SK-N-MC (cell line): ENCODE results near the gene EGFL7.

Experiments
- DNase-seq: peaks from one replicate; pipeline ENCODE4 v3.0.0-alpha.2; 2011; ENCODE audit warnings: low read depth, low spot score
- H3K27ac ChIP-seq: fragments of 200-600 bp; sonication (generic); 2 replicates; pipeline ENCODE4 v1.5.1; 2016; ENCODE audit warnings: mixed run types
- H3K36me3 ChIP-seq: fragments of 200-600 bp; sonication (generic); 2 replicates; pipeline ENCODE4 v1.6.1; 2017; ENCODE audit warnings: antibody characterized with exemption, low read length, mixed read lengths; ENCODE audit not compliant: insufficient read depth
- H3K4me3 ChIP-seq: fragments of 200-600 bp; sonication (generic); 2 replicates; pipeline ENCODE4 v1.5.1; 2016
- H3K9ac ChIP-seq: fragments of 200-600 bp; sonication (generic); 2 replicates; pipeline ENCODE4 v1.8.0; 2017; ENCODE audit warnings: mixed run types, mixed read lengths; ENCODE audit not compliant: insufficient read length
- H3K9me3 ChIP-seq: fragments of 200-600 bp; sonication (generic); 2 replicates; pipeline ENCODE4 v1.6.1; 2017; ENCODE audit warnings: low read depth, mild to moderate bottlenecking, antibody characterized with exemption, low read length, moderate library complexity, mixed read lengths
- EZH2 ChIP-seq: fragments of 200-600 bp; sonication (generic); IDR thresholded peaks from one replicate; pipeline ENCODE4 v1.6.1; 2017; ENCODE audit warnings: antibody characterized with exemption
- FOXP2 ChIP-seq: optimal IDR thresholded peaks from 2 replicates; pipeline ENCODE3; 2011; ENCODE audit warnings: mild to moderate bottlenecking, moderate library complexity; ENCODE audit not compliant: insufficient read depth; ENCODE audit errors: extremely low read length, control extremely low read depth
- POLR2AphosphoS5 ChIP-seq: IDR thresholded peaks from 2 replicates; pipeline ENCODE4 v1.6.1; 2012; ENCODE audit warnings: mild to moderate bottlenecking, low read depth, low read length, borderline replicate concordance

EGFL7 gene

DNA sequence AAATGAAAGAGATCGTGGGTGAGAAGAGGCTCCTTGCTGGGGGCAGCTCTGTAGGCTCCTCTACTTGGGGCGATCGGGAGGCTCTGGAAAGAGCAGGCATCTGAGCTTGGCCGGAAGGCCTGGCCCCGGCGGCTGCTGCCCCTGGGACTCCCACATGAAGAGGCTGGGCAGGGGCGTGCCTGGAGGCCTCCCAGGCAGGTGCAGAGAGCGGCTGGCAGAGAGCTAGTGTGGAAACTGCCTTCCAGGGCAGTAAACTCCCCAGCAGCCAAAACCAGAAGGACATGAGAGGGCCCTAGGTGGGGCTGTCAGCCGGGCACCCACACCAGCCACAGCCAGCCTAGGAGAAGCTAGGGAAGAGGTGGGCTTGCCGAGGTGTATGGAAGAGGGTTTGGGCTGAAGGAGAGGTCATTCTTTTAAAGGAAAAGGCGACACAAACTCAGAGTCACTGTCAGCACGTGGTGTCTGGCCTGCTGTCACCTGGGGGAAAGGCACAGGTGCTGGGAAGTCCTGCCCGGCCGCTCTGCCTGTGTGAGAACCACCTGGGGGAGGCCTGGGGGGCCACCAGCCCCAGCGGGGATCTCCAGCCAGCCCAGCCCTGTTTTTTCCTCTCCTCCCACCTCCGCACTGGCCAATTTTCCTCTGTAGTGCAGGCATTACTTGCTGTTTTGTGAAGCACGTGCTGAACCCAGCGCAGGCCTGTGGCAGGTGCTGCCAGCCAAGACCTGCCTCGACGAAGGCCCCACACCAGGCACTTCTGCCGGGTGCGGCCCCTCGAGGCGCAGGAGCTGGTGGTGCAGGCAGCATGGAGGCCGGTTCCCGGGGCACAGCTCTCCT lies 44.8 kb upstream of the EGFL7 start:
- H3K36me3 ChIP-seq, result no peaks in the 10 kb centered on the region
- H3K4me3 ChIP-seq, result no peak overlapping the region
- no peak overlapping the region for H3K9ac ChIP-seq
- no peaks in the 10 kb centered on the region for H3K9me3 ChIP-seq
- TF ChIP-seq FOXP2 (no peak), POLR2AphosphoS5 (no peak), EZH2 (no peak)
- DNase-seq, result no peak
- no peak overlapping the region for H3K27ac ChIP-seq

DNA sequence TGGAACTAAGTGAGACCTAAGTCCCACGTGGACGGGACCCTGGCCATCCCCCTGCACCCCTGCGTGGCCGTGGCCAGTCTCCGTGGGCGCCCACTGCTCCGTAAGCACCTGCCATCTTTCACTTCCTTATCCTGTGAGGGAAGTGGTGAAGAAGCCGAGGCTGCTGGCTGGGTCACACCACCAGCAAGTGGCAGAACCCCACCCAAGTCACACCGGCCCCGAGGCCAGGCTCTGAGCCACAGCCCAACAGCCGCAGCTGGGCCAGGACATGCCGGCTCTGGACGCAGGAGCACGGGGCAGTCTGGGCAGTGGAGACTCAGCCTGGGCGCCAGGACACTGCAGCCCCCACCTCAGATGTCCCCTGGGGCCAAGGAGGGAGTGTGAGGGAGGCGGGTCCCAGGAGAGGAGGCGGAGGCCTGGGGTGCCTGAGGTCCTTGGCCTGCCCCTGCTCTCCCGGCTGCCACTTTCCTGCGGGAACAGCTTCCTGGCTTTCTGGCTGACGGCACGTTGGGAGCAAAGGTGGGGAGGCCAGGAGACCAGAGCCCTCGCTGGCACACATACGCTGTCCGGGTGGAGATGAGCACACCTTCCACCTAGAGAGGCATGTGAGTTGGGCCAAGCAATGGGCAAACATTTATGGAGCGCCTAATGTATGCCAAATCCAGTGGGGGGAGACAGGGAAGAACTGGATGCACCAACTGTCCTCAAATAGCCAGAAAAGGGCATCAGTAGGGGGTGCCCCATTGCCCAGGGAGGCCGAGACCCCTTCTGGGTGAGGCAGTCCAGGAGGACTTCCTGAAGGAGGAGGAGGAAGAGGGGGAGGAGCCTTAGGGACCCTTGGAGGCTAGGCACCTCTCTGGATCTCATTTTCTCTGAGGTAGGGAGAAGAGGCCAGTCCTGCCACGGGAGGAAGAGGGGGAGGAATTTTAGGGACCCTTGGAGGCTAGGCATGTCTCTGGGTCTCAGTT lies 43.9 kb upstream of the EGFL7 start:
- no peak overlapping the region for H3K9ac ChIP-seq
- H3K9me3 ChIP-seq, result no peaks in the 10 kb centered on the region
- DNase-seq, result no peak
- H3K27ac ChIP-seq, result no peak overlapping the region
- no peaks in the 10 kb centered on the region for H3K36me3 ChIP-seq
- TF ChIP-seq EZH2 (no peak), POLR2AphosphoS5 (no peak), FOXP2 (no peak)
- H3K4me3 ChIP-seq, result no peak overlapping the region

- no peak for DNase-seq
- Histone ChIP-seq H3K36me3 (no peaks in the 10 kb centered on the region), H3K9ac (no peak overlapping the region), H3K27ac (no peak overlapping the region), H3K9me3 (no peaks in the 10 kb centered on the region), H3K4me3 (no peak overlapping the region)
- TF ChIP-seq FOXP2 (no peak), EZH2 (no peak), POLR2AphosphoS5 (no peak)
Observed at GRCh38 chr9:136619742-136620440, 42.8 kb upstream of the EGFL7 start.

- no peak for DNase-seq
- no peak overlapping the region for H3K4me3 ChIP-seq
- TF ChIP-seq POLR2AphosphoS5, result no peak
- no peak for TF ChIP-seq EZH2
- TF ChIP-seq FOXP2, result no peak
- H3K9ac ChIP-seq, result no peak overlapping the region
- no peaks in the 10 kb centered on the region for H3K36me3 ChIP-seq
- no peak overlapping the region for H3K27ac ChIP-seq
- no peaks in the 10 kb centered on the region for H3K9me3 ChIP-seq
Observed at GRCh38 chr9:136620441-136621018, 42.2 kb upstream of the EGFL7 start.

GRCh38 chr9:136621019-136621733 lies 41.5 kb upstream of the EGFL7 start:
- Histone ChIP-seq H3K27ac (no peak overlapping the region), H3K9me3 (no peaks in the 10 kb centered on the region), H3K36me3 (no peaks in the 10 kb centered on the region), H3K9ac (no peak overlapping the region), H3K4me3 (no peak overlapping the region)
- DNase-seq, result no peak
- TF ChIP-seq EZH2 (no peak), POLR2AphosphoS5 (no peak), FOXP2 (no peak)

DNA sequence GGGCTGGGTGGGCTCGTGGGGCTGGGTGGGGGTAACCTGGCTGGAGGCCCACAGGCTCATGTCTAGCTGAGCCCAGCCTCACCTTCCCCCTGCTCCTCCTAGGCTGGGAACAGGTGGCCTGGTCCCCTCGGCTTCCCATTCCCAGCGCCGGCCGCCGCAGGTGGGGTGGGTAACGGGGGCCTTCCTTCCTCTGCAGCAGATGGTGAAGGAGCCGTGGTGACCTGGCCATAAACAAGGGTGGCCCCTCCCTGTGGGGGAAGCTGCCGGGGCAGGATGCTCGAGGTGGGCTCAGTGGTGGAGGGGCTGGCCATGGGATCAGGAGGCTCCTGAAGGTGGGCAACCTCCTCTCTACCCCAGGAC lies 41.0 kb upstream of the EGFL7 start:
- Histone ChIP-seq H3K36me3 (no peaks in the 10 kb centered on the region), H3K9ac (no peak overlapping the region), H3K4me3 (no peak overlapping the region), H3K9me3 (no peaks in the 10 kb centered on the region), H3K27ac (no peak overlapping the region)
- TF ChIP-seq EZH2 (no peak), POLR2AphosphoS5 (no peak), FOXP2 (no peak)
- DNase-seq, result no peak

GRCh38 chr9:136622538-136622948 lies 40.2 kb upstream of the EGFL7 start:
- Histone ChIP-seq H3K4me3 (no peak overlapping the region), H3K9ac (no peak overlapping the region), H3K9me3 (no peaks in the 10 kb centered on the region), H3K36me3 (no peaks in the 10 kb centered on the region), H3K27ac (no peak overlapping the region)
- no peak for DNase-seq
- TF ChIP-seq EZH2, result no peak
- no peak for TF ChIP-seq FOXP2
- no peak for TF ChIP-seq POLR2AphosphoS5
